Measurements from ENCODE around the gene CYP2A6.
A peak's percentile ranks its signal among the peaks of the same experiment; 100 is the strongest.
"Not testable (repeated sequence)": the region's sequence is repeated elsewhere in the genome, so short reads cannot be mapped to it uniquely, and the experiment has no call there.

Gene CYP2A6

GRCh38 chr19:40819479-40820234 is 30.6 kb downstream of the CYP2A6 start:
- DNase-seq (ENCODE audit: low read depth): not testable (repeated sequence)

GRCh38 chr19:40818480-40819399 is 31.5 kb downstream of the CYP2A6 start:
- peak; percentile 65 for DNase-seq (ENCODE audit: low read depth)

GRCh38 chr19:40815223-40815622 is 35.0 kb downstream of the CYP2A6 start:
- no peak for DNase-seq (ENCODE audit: low read depth)

GRCh38 chr19:40813182-40813581 is 37.1 kb downstream of the CYP2A6 start:
- DNase-seq (ENCODE audit: low read depth): no peak

- DNase-seq (ENCODE audit: low read depth): not testable (repeated sequence)
These were observed 37.7 kb downstream of the CYP2A6 start for GRCh38 chr19:40812571-40812970.

- no peak for DNase-seq (ENCODE audit: low read depth)
These were observed 38.5 kb downstream of the CYP2A6 start for GRCh38 chr19:40811478-40812341.

GRCh38 chr19:40810649-40811408 is 39.4 kb downstream of the CYP2A6 start:
- not testable (repeated sequence) for DNase-seq (ENCODE audit: low read depth)

GRCh38 chr19:40810160-40810559 is 40.1 kb downstream of the CYP2A6 start:
- no peak for DNase-seq (ENCODE audit: low read depth)

GRCh38 chr19:40809358-40810086 is 40.7 kb downstream of the CYP2A6 start:
- no peak for DNase-seq (ENCODE audit: low read depth)

GRCh38 chr19:40808497-40808896 is 41.8 kb downstream of the CYP2A6 start:
- no peak for DNase-seq (ENCODE audit: low read depth)

GRCh38 chr19:40808021-40808325 is 42.3 kb downstream of the CYP2A6 start:
- no peak for DNase-seq (ENCODE audit: low read depth)

GRCh38 chr19:40807147-40808020 is 42.9 kb downstream of the CYP2A6 start:
- DNase-seq (ENCODE audit: low read depth): no peak

- DNase-seq (ENCODE audit: low read depth): peak; percentile 64
These were observed 43.7 kb downstream of the CYP2A6 start for GRCh38 chr19:40806423-40807146.

- no peak for DNase-seq (ENCODE audit: low read depth)
These were observed 44.9 kb downstream of the CYP2A6 start for GRCh38 chr19:40805258-40805868.

GRCh38 chr19:40804783-40805242 is 45.4 kb downstream of the CYP2A6 start:
- DNase-seq (ENCODE audit: low read depth): no peak

GRCh38 chr19:40803857-40804782 is 46.1 kb downstream of the CYP2A6 start:
- no peak for DNase-seq (ENCODE audit: low read depth)

- DNase-seq (ENCODE audit: low read depth): no peak
These were observed 46.9 kb downstream of the CYP2A6 start for GRCh38 chr19:40803170-40803856.

All from stimulated activated CD8-positive, alpha-beta memory T cell treated with anti-CD3 and anti-CD28 coated beads, Interleukin-4, amount 100 ng/mL, for 24 hours (primary cell).